Frontal cortex (tissue), 1 donor: ENCODE results near the gene WDR48. TPM values are rescaled to one million over a fixed set of nuclear protein-coding genes. Genes with fewer than 3 reads are reported as not detected.

ENCODE experiments used
- small RNA-seq: library from RNA; depleted of rRNA; stranded (forward); fragments of <200 nt; gene quantifications from one replicate; pipeline ENCODE3, GENCODE V24; 2014
- total RNA-seq: library from RNA; depleted of rRNA; stranded (reverse); fragments of >200 nt; gene quantifications from one replicate; pipeline ENCODE4 v1.2.3, GENCODE V29; 2014

WDR48 gene
- total RNA-seq, 1 donor from 2014 or later = 111 TPM

Small RNA genes within 50 kb of the gene (small RNA-seq; reads per million reads assigned to genes)
- not detected for gene RNU6-1227P

Other genes starting within 250 kb of the WDR48 start
- gene SCN10A, start 235.8 kb upstream of the WDR48 start, total RNA-seq = not detected
- gene SCN11A, start 72 bp upstream of the WDR48 start, total RNA-seq = under 0.01 TPM
- 20.4 TPM for gene GORASP1, start 55.6 kb downstream of the WDR48 start, total RNA-seq
- gene TTC21A, start 55.7 kb downstream of the WDR48 start, total RNA-seq = 3.7 TPM
- 2.4 TPM for gene CSRNP1, start 101.6 kb downstream of the WDR48 start, total RNA-seq
- not detected for gene XIRP1, start 140.6 kb downstream of the WDR48 start, total RNA-seq
- gene CX3CR1, start 228.0 kb downstream of the WDR48 start, total RNA-seq = 7.3 TPM